Stimulated activated CD8-positive, alpha-beta memory T cell treated with anti-CD3 and anti-CD28 coated beads, Interleukin-7, amount 100 ng/mL, for 48 hours (primary cell): Measurements from ENCODE around the gene PCDHGA10.
"Not testable (repeated sequence)": the region's sequence is repeated elsewhere in the genome, so short reads cannot be mapped to it uniquely, and the experiment has no call there.

ENCODE experiments used
- DNase-seq, 2 donors: peaks; one replicate each; pipeline ENCODE4 v3.0.0-alpha.2; 2020; ENCODE audit warnings: low read depth in 1 of 2; ENCODE audit errors: extremely low read depth in 1 of 2

Gene PCDHGA10

GRCh38 chr5:141420855-141421488 is 8.2 kb downstream of the PCDHGA10 start, which contains the start of gene PCDHGA11:
Gene PCDHGA11 (plus strand): TSS chr5:141421051. CDS start chr5:141421228, 177 bp downstream.
- peak in 1 of 2 donors; percentile 20 for DNase-seq

GRCh38 chr5:141421489-141421855 is 8.7 kb downstream of the PCDHGA10 start:
- no peak for DNase-seq

GRCh38 chr5:141422742-141423291 is 10.0 kb downstream of the PCDHGA10 start:
- no peak for DNase-seq

- no peak for DNase-seq
Measured at GRCh38 chr5:141427783-141428426, 15.1 kb downstream of the PCDHGA10 start.

GRCh38 chr5:141430332-141431113 is 17.7 kb downstream of the PCDHGA10 start, which contains the start of gene PCDHGA12:
Gene PCDHGA12 (plus strand): TSS chr5:141430507. CDS start chr5:141430760, 253 bp downstream.
- no peak for DNase-seq

GRCh38 chr5:141431286-141431685 is 18.5 kb downstream of the PCDHGA10 start:
- no peak for DNase-seq

- DNase-seq, result not testable (repeated sequence)
Measured at GRCh38 chr5:141432308-141432707, 19.5 kb downstream of the PCDHGA10 start.

GRCh38 chr5:141432726-141433125 is 19.9 kb downstream of the PCDHGA10 start:
- DNase-seq, result not testable (repeated sequence)

- DNase-seq, result no peak
Measured at GRCh38 chr5:141434006-141434405, 21.2 kb downstream of the PCDHGA10 start.

GRCh38 chr5:141437221-141437620 is 24.4 kb downstream of the PCDHGA10 start:
- DNase-seq, result no peak

- DNase-seq, result no peak
Measured at GRCh38 chr5:141439411-141440141, 26.8 kb downstream of the PCDHGA10 start.

- DNase-seq, result no peak
Measured at GRCh38 chr5:141440341-141440740, 27.6 kb downstream of the PCDHGA10 start.

GRCh38 chr5:141441571-141442170 is 28.9 kb downstream of the PCDHGA10 start:
- DNase-seq, result no peak

- no peak for DNase-seq
Measured at GRCh38 chr5:141465351-141465750, 52.6 kb downstream of the PCDHGA10 start.
